Testis (tissue), 2 donors: ENCODE measurements around the gene NSMF.

ENCODE experiments used
- CTCF ChIP-seq, 3 experiments: fragments of 450-650 bp in 2 of 3; fragments of 200-600 bp in 1 of 3; sonication (generic) in 1 of 3; IDR thresholded peaks; one replicate each; pipeline ENCODE4 v1.5.1; 2016 to 2019; ENCODE audit warnings: antibody characterized with exemption in 3 of 3, mild to moderate bottlenecking in 2 of 3, moderate library complexity in 1 of 3
- POLR2A ChIP-seq: fragments of 450-650 bp; IDR thresholded peaks from one replicate; pipeline ENCODE4 v1.6.1; 2017; ENCODE audit warnings: antibody characterized with exemption, mild to moderate bottlenecking, moderate library complexity

- TF ChIP-seq CTCF (IDR thresholded peaks at IDR 0.05) (no peak), POLR2A (no peak)
Observed at GRCh38 chr9:137429974-137430722, 29.0 kb downstream of the NSMF start.
